GM19438 (cell line): ENCODE measurements around the gene PKP1.

Source experiments
- ATAC-seq: cut with Tn5 transposase; IDR thresholded peaks from one replicate; pipeline ENCODE4 v1.9.1; 2021; ENCODE audit warnings: low read depth; ENCODE audit not compliant: unreplicated experiment

Gene PKP1

DNA sequence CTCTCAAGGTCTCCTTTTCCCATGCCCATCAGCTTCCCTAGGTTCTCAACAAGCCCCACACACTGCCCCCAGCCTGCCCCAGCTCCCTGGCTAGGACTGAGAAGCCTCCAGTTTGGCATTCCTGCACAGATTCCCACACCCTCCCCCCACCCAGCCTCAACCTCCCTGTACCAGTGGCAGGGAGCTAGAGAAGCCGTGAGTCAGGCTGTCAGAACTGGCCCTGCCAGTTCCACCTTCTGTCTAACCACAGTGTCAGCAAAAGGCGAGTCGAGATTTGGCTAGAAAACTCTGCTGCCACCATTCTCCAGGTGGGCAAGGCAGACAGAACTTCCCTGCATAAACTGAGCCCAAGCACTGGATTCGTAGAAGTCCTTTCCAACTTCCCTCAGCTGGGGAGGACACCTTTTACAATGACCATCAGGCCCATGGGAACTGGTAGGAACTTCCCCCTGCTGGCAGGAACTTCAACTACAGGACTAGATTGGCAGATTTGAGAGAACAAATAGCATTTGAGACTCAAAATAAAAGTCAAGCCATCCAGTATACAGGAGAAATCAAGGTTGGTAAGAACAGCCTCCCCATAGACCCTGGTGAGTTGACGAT, 63.1 kb downstream of the PKP1 start:
- no peak for ATAC-seq

DNA sequence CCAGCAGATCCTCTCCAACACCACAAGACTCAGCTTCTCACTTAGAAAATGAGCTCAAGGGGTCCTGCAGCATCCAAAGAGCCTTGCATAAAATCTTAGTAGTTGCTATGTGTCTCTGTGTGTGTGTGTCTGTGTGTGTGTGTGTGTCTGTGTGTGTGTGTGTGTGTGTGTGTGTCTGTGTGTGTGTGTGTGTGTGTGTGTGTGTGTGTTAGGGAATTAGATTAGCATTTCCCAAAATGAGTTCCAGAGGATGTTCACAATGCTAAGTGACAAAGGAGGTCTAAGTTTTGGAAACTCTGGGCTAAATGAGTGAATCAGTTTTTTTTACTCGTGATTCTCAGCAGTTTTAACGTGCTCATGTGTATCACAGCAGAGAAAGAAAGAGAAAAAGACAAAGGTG, 63.7 kb downstream of the PKP1 start:
- no peak for ATAC-seq

GRCh38 chr1:201347498-201348210, 64.3 kb downstream of the PKP1 start:
- no peak for ATAC-seq

GRCh38 chr1:201348211-201348566, 64.9 kb downstream of the PKP1 start:
- ATAC-seq = no peak

DNA sequence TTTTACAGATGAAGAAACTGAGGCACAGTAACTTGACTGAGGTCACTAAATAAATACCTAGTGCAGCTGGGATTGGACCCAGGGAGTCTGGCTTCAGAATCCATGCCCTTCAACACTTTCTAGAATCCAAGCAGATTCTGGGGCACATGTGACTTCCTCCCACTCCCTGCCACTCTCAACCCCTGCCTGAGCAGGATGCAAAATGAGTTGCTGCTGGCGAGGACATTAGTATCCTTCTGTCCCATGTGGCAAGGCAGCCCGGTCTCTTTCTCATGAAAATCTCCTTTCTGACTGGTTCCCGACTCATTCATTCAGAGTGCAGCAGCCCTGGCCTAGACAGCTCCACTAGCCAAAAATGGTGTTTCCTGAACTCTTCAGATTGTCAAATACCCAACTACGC, 65.8 kb downstream of the PKP1 start:
- no peak for ATAC-seq

- ATAC-seq = no peak
Observed at GRCh38 chr1:201350361-201350725, 67.0 kb downstream of the PKP1 start.

DNA sequence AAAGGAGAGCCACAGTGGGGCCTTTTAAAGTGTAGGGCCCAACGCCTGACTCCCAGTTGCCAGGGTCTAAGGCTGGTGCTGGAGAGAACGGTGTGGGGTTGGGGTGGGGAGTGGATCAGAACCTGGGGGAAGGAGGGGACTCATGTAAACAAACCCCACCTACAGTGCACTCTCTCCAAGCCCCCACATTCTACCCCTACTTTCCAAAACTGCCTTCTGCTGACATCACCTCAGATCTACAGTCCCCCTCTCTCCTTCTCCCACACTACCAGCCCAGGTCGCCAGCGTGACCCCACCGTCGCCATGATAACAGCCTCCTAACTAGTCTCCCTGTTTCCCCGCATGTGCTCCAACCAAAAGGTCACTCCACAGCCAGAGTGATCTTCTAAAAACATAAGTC, 67.6 kb downstream of the PKP1 start:
- ATAC-seq = no peak

- ATAC-seq = no peak
Observed at GRCh38 chr1:201351617-201352016, 68.3 kb downstream of the PKP1 start.

DNA sequence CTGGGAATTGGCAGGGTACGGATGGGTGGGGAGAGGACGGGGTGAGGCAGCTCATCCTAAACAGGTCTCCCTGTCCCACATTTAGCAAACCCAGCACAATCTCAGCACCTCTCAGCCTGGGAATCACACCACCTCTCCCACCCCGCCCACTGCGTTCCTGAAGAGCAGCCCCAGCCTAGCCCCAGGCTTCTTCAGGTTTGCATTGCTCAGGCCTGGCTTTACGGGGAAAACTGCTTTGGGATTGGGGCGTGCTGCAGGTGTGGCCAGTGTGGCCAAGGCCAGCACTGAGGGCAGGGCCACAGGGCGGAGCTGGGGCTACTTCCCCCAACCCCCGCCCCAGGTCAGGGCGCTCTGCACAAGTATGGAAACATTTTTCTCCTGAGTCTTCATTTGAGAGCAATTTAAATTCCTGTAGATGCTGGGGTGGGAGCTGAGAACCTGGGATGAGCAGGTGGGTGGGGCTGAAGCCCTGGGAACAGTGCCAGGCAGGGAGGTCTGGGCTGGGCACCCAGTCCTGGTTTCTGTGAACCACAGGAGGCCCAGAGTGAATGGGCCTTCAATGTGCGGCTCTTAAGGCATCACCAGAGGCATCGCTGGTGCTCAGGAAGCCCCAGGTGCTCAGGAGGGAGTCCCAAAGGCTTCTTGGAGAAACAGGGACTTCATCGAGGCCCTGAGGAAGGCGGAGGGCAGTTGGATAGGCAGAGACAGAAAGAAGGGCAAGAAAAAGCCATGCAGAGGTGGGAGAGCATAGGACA, 70.1 kb downstream of the PKP1 start:
- no peak for ATAC-seq

- ATAC-seq = no peak
Observed at GRCh38 chr1:201354151-201354900, 71.0 kb downstream of the PKP1 start.

- ATAC-seq = no peak
Observed at GRCh38 chr1:201354901-201355295, 71.6 kb downstream of the PKP1 start.

- ATAC-seq = no peak
Observed at GRCh38 chr1:201355471-201355870, 72.2 kb downstream of the PKP1 start.

DNA sequence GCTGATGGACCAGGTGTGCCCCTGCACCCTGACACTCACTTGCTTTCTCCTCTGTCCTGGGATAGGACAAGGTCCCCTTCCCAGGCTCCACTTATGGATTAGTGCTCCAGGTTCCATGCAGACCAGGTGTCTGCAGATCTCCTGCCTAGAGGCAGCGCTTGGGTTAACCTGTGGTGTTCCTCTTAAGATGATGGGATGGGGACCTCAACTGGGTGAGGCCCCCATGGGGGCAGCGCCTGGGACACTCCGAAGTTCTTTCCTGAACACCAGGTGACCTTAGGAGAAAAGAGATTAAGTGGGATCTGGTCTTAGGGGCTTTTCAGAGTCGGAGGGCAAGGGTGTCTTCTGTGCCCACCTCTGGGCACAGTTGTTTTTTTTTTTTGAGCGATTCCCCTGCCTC, 72.9 kb downstream of the PKP1 start:
- no peak for ATAC-seq

GRCh38 chr1:201356701-201357100, 73.4 kb downstream of the PKP1 start:
- no peak for ATAC-seq

GRCh38 chr1:201357211-201357610, 73.9 kb downstream of the PKP1 start:
- no peak for ATAC-seq

DNA sequence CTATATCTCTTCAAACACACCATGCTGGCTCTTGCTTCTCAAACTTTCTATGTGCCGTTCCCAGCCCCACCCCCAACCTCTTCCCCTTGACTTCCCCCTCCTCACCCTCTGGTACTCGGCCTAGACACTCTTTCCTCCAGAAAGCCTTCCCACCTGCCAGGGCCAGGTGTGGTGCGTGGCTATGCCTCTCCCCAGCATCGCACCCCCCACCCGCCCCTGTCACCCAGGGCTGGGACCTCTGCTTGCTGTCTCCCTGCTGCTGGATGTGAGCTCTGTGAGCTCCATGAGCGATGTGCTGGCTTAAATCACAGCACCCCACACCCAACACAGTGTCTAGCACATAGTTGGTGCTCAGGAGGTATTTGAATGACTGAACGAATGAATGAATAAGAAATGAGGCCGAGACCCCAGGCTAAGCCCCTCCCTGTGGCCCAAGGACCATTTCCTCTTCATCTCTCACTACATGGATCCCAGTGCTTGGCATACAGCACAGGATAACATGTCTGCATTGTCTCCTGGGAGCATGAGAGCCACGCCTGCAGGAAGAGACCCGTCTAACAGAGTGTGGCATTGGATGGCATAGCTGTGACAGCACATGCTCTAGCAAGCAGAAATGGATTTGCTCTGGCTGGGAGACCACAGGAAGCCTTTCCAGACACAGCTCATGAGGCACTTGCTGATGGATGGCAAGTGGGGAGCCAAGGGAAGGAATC, 74.5 kb downstream of the PKP1 start:
- ATAC-seq = no peak

- no peak for ATAC-seq
Observed at GRCh38 chr1:201358596-201358995, 75.3 kb downstream of the PKP1 start.

GRCh38 chr1:201359031-201359872, 75.9 kb downstream of the PKP1 start:
- no peak for ATAC-seq

DNA sequence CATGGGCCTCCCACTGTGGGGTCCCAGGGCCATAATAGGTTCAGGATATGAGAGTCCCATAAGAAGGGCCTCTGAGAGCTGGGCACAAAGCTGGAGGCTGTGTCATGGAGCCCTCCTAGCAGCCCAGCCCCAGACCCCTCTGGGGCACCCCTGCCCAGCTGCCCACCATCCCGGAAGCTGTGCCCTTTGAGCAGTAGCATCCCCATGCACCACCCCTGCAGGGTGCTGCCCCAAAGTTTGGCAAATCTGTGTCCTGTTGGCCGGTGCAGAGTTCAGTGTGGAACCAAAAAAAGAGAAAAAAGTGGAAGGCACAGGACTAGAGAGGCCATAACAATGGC, 76.5 kb downstream of the PKP1 start:
- no peak for ATAC-seq

- no peak for ATAC-seq
Observed at GRCh38 chr1:201360486-201360885, 77.2 kb downstream of the PKP1 start.
